ENCODE measurements around the gene EEFSEC.
A peak's percentile ranks its signal among the peaks of the same experiment; 100 is the strongest.

The EEFSEC gene

GRCh38 chr3:128408693-128409623, 255.7 kb downstream of the EEFSEC start:
- no peak for DNase-seq (ENCODE audit: low read depth)
- peak; percentile 41 for TF ChIP-seq CTCF (conservative IDR thresholded peaks at IDR 0.05; ENCODE audit: low read depth, low read length)
- no peak overlapping the region for H3K4me3 ChIP-seq (ENCODE audit: low read length)

GRCh38 chr3:128409624-128410581, 256.6 kb downstream of the EEFSEC start:
- DNase-seq (ENCODE audit: low read depth) = no peak
- TF ChIP-seq CTCF (conservative IDR thresholded peaks at IDR 0.05; ENCODE audit: low read depth, low read length) = no peak
- H3K4me3 ChIP-seq (ENCODE audit: low read length) = no peak overlapping the region

- no peak for TF ChIP-seq CTCF (conservative IDR thresholded peaks at IDR 0.05; ENCODE audit: low read depth, low read length)
- H3K4me3 ChIP-seq (ENCODE audit: low read length) = no peak overlapping the region
- DNase-seq (ENCODE audit: low read depth) = no peak
Observed at GRCh38 chr3:128410669-128411573, 257.6 kb downstream of the EEFSEC start.

- no peak for DNase-seq (ENCODE audit: low read depth)
- no peak overlapping the region for H3K4me3 ChIP-seq (ENCODE audit: low read length)
- TF ChIP-seq CTCF (conservative IDR thresholded peaks at IDR 0.05; ENCODE audit: low read depth, low read length) = no peak
Observed at GRCh38 chr3:128411574-128412064, 258.3 kb downstream of the EEFSEC start.

GRCh38 chr3:128412180-128413002, 259.1 kb downstream of the EEFSEC start:
- no peak for DNase-seq (ENCODE audit: low read depth)
- no peak overlapping the region for H3K4me3 ChIP-seq (ENCODE audit: low read length)
- TF ChIP-seq CTCF (conservative IDR thresholded peaks at IDR 0.05; ENCODE audit: low read depth, low read length) = no peak

Data from retinal pigment epithelial cell (primary cell).